HEK293 (cell line): Measurements from ENCODE around the gene DENND4B.

ENCODE experiments used
- CTCF ChIA-PET: fragments of 350-600 bp; formaldehyde crosslinking; extraction: SDS; loops from one replicate; lab custom pipeline; 2021; ENCODE audit warnings: antibody characterized with exemption; lab: Yijun Ruan, JAX
- POLR2A ChIA-PET: fragments of 300-600 bp; formaldehyde crosslinking; extraction: SDS; loops from one replicate; lab custom pipeline; 2020; ENCODE audit warnings: antibody characterized with exemption, inconsistent platforms; lab: Yijun Ruan, JAX
- H3K27ac ChIP-seq: fragments of 200-500 bp; sonication (Bioruptor generic); 2 replicates; pipeline ENCODE4 v1.5.1; 2014; ENCODE audit warnings: low read depth, low read length, control low read depth, inconsistent platforms; ENCODE audit errors: extremely low read depth
- H3K36me3 ChIP-seq, 2 experiments: fragments of 200-500 bp in 1 of 2; sonication (Bioruptor generic) in 1 of 2; 1 replicate in 1 of 2; 2 replicates in 1 of 2; pipeline ENCODE4 v1.5.1; 2014 to 2017; ENCODE audit warnings: inconsistent platforms in 2 of 2, low read length in 2 of 2; ENCODE audit not compliant: control insufficient read depth in 2 of 2, insufficient read depth in 1 of 2
- H3K4me1 ChIP-seq: fragments of 200-500 bp; sonication (Bioruptor generic); 2 replicates; pipeline ENCODE4 v1.5.1; 2014; ENCODE audit warnings: mild to moderate bottlenecking, low read length, inconsistent platforms; ENCODE audit not compliant: control insufficient read depth, insufficient read depth
- H3K4me3 ChIP-seq: 2 replicates; pipeline ENCODE4 v1.5.1; 2011; ENCODE audit warnings: low read depth, mild to moderate bottlenecking, control low read depth, low read length, moderate library complexity
- H3K9me3 ChIP-seq: fragments of 200-500 bp; sonication (Bioruptor generic); 2 replicates; pipeline ENCODE4 v1.5.1; 2014; ENCODE audit warnings: low read depth, low read length, inconsistent platforms; ENCODE audit not compliant: control insufficient read depth, insufficient read depth
- GLI4 ChIP-seq: fragments of 450-650 bp; formaldehyde crosslinking; IDR thresholded peaks from 2 replicates; pipeline ENCODE4 v1.5.1; 2016; ENCODE audit warnings: missing biosample characterization, missing genetic modification characterization
- GLIS2 ChIP-seq: fragments of 450-650 bp; formaldehyde crosslinking; IDR thresholded peaks from 2 replicates; pipeline ENCODE4 v1.5.1; 2016; ENCODE audit warnings: missing biosample characterization, missing genetic modification characterization
- OSR2 ChIP-seq: fragments of 450-650 bp; formaldehyde crosslinking; IDR thresholded peaks from 2 replicates; pipeline ENCODE4 v1.5.1; 2016; ENCODE audit warnings: missing biosample characterization, missing genetic modification characterization
- SALL2 ChIP-seq: fragments of 450-650 bp; formaldehyde crosslinking; IDR thresholded peaks from 2 replicates; pipeline ENCODE4 v1.5.0; 2017; ENCODE audit warnings: missing biosample characterization, mild to moderate bottlenecking, missing genetic modification characterization, borderline replicate concordance
- SCRT2 ChIP-seq: fragments of 450-650 bp; formaldehyde crosslinking; IDR thresholded peaks from 2 replicates; pipeline ENCODE4 v1.5.1; 2016; ENCODE audit warnings: missing biosample characterization, missing genetic modification characterization
- TRIM28 ChIP-seq: IDR thresholded peaks from 2 replicates; pipeline ENCODE4 v1.6.1; 2011; ENCODE audit warnings: low read length, control low read depth, borderline replicate concordance
- ZNF223 ChIP-seq: fragments of 450-650 bp; formaldehyde crosslinking; IDR thresholded peaks from 2 replicates; pipeline ENCODE4 v1.5.1; 2016; ENCODE audit warnings: missing biosample characterization, missing genetic modification characterization
- ZNF335 ChIP-seq: fragments of 450-650 bp; formaldehyde crosslinking; conservative IDR thresholded peaks from 2 replicates; pipeline ENCODE4 v1.5.1; 2016; ENCODE audit warnings: missing biosample characterization, missing genetic modification characterization
- ZNF341 ChIP-seq: fragments of 450-650 bp; formaldehyde crosslinking; IDR thresholded peaks from 2 replicates; pipeline ENCODE4; 2016; ENCODE audit warnings: low read depth, missing biosample characterization, missing genetic modification characterization
- ZNF366 ChIP-seq: fragments of 450-650 bp; formaldehyde crosslinking; conservative IDR thresholded peaks from 2 replicates; pipeline ENCODE4 v1.5.1; 2016; ENCODE audit warnings: missing biosample characterization, missing genetic modification characterization
- ZNF48 ChIP-seq: fragments of 450-650 bp; formaldehyde crosslinking; IDR thresholded peaks from 2 replicates; pipeline ENCODE4 v1.5.1; 2016; ENCODE audit warnings: missing biosample characterization, missing genetic modification characterization
- ZNF549 ChIP-seq: fragments of 450-650 bp; IDR thresholded peaks from 2 replicates; pipeline ENCODE4 v1.5.1; 2018; ENCODE audit warnings: missing biosample characterization, missing genetic modification characterization, mild to moderate bottlenecking, inconsistent platforms, moderate library complexity
- ZNF660 ChIP-seq: fragments of 450-650 bp; IDR thresholded peaks from 2 replicates; pipeline ENCODE4 v1.5.1; 2018; ENCODE audit warnings: missing biosample characterization, mild to moderate bottlenecking, missing genetic modification characterization
- ZNF670 ChIP-seq: fragments of 450-650 bp; formaldehyde crosslinking; IDR thresholded peaks from 2 replicates; pipeline ENCODE4 v1.5.1; 2016; ENCODE audit warnings: missing biosample characterization, missing genetic modification characterization, low read depth
- ZNF76 ChIP-seq: fragments of 450-650 bp; formaldehyde crosslinking; IDR thresholded peaks from 2 replicates; pipeline ENCODE4; 2016; ENCODE audit warnings: low read depth, missing biosample characterization, missing genetic modification characterization, borderline replicate concordance
- TF ChIP-seq, protein P1 (sequence below): fragments of 450-650 bp; formaldehyde crosslinking; IDR thresholded peaks from 2 replicates; pipeline ENCODE4 v1.5.1; 2016; ENCODE audit warnings: missing biosample characterization, missing genetic modification characterization
- TF ChIP-seq, protein P2 (sequence below): fragments of 450-650 bp; formaldehyde crosslinking; IDR thresholded peaks from 2 replicates; pipeline ENCODE4 v1.5.1; 2016; ENCODE audit warnings: missing biosample characterization, missing genetic modification characterization
- TF ChIP-seq, protein P3 (sequence below): fragments of 450-650 bp; formaldehyde crosslinking; IDR thresholded peaks from 2 replicates; pipeline ENCODE4 v1.5.1; 2016; ENCODE audit warnings: missing biosample characterization, missing genetic modification characterization
- TF ChIP-seq, protein P4 (sequence below): sonication (generic); formaldehyde crosslinking; IDR thresholded peaks from 2 replicates; pipeline ENCODE4 v1.8.1; 2022; ENCODE audit warnings: mild to moderate bottlenecking, moderate library complexity, missing genetic modification reagents
- TF ChIP-seq, protein P5 (sequence below): fragments of 450-650 bp; formaldehyde crosslinking; conservative IDR thresholded peaks from 2 replicates; pipeline ENCODE4 v1.5.1; 2016; ENCODE audit warnings: low read depth, missing biosample characterization, missing genetic modification characterization

DENND4B gene

DNA sequence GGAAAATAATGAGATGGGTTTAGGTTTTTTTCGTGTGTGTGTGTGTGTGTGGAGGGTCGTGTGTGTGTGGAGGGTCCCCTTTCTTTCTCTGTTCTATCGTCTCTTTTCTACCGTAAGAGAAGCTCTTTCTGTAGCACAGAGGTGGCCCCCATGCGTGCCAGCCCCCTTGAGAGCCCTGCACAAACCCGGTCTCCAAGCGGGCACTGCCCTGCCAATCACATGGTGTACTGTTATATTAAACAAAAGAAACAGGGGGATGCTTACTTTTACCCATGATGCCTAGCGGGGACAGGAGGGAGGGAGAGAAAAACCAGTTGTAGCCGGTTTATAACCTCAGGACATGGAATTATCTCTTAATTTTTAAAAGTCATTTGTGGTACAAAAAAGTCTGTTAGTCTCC, 64.8 kb downstream of the DENND4B start:
- TF ChIP-seq ZNF335 = 0 out of 2 replicates have a peak, but pooled peaks have one; percentile 12
- TF ChIP-seq GLI4 (tag by site-specific recombination) = 0 out of 2 replicates have a peak, but pooled peaks have one; percentile 26
- TF ChIP-seq ZNF76 (tag by site-specific recombination) = peak; percentile 70; the same call in 1 of the 2 replicates
- TF ChIP-seq ZNF366 = peak; percentile 29; the same call in 1 of the 2 replicates
- TF ChIP-seq, protein P1, sequence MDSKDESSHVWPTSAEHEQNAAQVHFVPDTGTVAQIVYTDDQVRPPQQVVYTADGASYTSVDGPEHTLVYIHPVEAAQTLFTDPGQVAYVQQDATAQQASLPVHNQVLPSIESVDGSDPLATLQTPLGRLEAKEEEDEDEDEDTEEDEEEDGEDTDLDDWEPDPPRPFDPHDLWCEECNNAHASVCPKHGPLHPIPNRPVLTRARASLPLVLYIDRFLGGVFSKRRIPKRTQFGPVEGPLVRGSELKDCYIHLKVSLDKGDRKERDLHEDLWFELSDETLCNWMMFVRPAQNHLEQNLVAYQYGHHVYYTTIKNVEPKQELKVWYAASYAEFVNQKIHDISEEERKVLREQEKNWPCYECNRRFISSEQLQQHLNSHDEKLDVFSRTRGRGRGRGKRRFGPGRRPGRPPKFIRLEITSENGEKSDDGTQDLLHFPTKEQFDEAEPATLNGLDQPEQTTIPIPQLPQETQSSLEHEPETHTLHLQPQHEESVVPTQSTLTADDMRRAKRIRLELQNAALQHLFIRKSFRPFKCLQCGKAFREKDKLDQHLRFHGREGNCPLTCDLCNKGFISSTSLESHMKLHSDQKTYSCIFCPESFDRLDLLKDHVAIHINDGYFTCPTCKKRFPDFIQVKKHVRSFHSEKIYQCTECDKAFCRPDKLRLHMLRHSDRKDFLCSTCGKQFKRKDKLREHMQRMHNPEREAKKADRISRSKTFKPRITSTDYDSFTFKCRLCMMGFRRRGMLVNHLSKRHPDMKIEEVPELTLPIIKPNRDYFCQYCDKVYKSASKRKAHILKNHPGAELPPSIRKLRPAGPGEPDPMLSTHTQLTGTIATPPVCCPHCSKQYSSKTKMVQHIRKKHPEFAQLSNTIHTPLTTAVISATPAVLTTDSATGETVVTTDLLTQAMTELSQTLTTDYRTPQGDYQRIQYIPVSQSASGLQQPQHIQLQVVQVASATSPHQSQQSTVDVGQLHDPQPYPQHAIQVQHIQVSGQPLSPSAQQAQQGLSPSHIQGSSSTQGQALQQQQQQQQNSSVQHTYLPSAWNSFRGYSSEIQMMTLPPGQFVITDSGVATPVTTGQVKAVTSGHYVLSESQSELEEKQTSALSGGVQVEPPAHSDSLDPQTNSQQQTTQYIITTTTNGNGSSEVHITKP = peak; percentile 41
- no peak for TF ChIP-seq ZNF549 (tag by site-specific recombination)
- TF ChIP-seq, protein P2, sequence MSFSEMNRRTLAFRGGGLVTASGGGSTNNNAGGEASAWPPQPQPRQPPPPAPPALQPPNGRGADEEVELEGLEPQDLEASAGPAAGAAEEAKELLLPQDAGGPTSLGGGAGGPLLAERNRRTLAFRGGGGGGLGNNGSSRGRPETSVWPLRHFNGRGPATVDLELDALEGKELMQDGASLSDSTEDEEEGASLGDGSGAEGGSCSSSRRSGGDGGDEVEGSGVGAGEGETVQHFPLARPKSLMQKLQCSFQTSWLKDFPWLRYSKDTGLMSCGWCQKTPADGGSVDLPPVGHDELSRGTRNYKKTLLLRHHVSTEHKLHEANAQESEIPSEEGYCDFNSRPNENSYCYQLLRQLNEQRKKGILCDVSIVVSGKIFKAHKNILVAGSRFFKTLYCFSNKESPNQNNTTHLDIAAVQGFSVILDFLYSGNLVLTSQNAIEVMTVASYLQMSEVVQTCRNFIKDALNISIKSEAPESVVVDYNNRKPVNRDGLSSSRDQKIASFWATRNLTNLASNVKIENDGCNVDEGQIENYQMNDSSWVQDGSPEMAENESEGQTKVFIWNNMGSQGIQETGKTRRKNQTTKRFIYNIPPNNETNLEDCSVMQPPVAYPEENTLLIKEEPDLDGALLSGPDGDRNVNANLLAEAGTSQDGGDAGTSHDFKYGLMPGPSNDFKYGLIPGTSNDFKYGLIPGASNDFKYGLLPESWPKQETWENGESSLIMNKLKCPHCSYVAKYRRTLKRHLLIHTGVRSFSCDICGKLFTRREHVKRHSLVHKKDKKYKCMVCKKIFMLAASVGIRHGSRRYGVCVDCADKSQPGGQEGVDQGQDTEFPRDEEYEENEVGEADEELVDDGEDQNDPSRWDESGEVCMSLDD (tag by site-specific recombination) = no peak
- peak; percentile 67 for TF ChIP-seq GLIS2 (tag by site-specific recombination)
- TF ChIP-seq, protein P3, sequence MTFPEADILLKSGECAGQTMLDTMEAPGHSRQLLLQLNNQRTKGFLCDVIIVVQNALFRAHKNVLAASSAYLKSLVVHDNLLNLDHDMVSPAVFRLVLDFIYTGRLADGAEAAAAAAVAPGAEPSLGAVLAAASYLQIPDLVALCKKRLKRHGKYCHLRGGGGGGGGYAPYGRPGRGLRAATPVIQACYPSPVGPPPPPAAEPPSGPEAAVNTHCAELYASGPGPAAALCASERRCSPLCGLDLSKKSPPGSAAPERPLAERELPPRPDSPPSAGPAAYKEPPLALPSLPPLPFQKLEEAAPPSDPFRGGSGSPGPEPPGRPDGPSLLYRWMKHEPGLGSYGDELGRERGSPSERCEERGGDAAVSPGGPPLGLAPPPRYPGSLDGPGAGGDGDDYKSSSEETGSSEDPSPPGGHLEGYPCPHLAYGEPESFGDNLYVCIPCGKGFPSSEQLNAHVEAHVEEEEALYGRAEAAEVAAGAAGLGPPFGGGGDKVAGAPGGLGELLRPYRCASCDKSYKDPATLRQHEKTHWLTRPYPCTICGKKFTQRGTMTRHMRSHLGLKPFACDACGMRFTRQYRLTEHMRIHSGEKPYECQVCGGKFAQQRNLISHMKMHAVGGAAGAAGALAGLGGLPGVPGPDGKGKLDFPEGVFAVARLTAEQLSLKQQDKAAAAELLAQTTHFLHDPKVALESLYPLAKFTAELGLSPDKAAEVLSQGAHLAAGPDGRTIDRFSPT (tag by site-specific recombination) = peak; percentile 77

DNA sequence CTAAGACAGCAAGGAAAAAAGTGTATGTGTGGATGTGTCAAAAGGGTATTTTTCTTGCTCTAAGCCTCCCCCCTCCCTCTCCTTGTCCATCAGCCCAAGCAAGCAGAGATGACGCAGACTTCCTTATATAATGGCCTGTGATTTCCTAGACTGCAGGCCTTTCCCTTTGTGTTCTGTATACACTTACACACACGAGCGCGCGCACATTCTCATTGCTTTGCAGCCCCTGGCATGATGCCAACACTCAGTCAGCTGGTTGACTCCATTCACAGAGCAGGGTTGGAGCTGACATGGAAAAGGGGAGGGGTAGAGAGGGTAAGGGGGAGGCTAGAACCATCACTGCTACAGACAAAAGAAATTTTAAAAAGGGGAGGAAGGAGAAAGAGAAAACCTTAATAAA, 65.6 kb downstream of the DENND4B start:
- Histone ChIP-seq H3K4me1 (peaks cover 13% of the 10 kb centered on the region; the same call in 1 of the 2 replicates), H3K36me3 (no peaks in the 10 kb centered on the region), H3K27ac (peak overlapping the region; percentile 29; the same call in 1 of the 2 replicates), H3K4me3 (peak overlapping the region; percentile 12; the same call in 1 of the 2 replicates), H3K9me3 (no peaks in the 10 kb centered on the region)
- ChIA-PET CTCF (interaction anchor here (1.1 to 1.6 kb wide), 2 partner anchors 43 to 84 kb away, joined by 4 to 5 read pairs; no protein-coding TSS in a partner anchor), POLR2A (interaction anchor here (0.9 to 1.5 kb wide), 3 partner anchors 13 to 86 kb away, joined by 3 to 8 read pairs (median 6); partner anchors contain the start of gene CREB3L4)
- TF ChIP-seq OSR2 (tag by site-specific recombination) (peak; percentile 53; the same call in 1 of the 2 replicates), ZNF366 (peak; percentile 92), TRIM28 (peak; percentile 82; the same call in 1 of the 2 replicates), ZNF660 (tag by site-specific recombination) (peak; percentile 100), ZNF48 (no peak), ZNF341 (tag by site-specific recombination) (no peak), ZNF670 (tag by site-specific recombination) (no peak), SCRT2 (tag by site-specific recombination) (0 out of 2 replicates have a peak, but pooled peaks have one; percentile 18), ZNF223 (tag by site-specific recombination) (no peak), SALL2 (tag by site-specific recombination) (no peak; the same call in 1 of the 2 replicates), GLI4 (tag by site-specific recombination) (no peak)
- TF ChIP-seq, protein P4, sequence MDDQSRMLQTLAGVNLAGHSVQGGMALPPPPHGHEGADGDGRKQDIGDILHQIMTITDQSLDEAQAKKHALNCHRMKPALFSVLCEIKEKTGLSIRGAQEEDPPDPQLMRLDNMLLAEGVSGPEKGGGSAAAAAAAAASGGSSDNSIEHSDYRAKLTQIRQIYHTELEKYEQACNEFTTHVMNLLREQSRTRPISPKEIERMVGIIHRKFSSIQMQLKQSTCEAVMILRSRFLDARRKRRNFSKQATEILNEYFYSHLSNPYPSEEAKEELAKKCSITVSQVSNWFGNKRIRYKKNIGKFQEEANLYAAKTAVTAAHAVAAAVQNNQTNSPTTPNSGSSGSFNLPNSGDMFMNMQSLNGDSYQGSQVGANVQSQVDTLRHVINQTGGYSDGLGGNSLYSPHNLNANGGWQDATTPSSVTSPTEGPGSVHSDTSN (CRISPR knock-in tag) = no peak
- TF ChIP-seq, protein P5, sequence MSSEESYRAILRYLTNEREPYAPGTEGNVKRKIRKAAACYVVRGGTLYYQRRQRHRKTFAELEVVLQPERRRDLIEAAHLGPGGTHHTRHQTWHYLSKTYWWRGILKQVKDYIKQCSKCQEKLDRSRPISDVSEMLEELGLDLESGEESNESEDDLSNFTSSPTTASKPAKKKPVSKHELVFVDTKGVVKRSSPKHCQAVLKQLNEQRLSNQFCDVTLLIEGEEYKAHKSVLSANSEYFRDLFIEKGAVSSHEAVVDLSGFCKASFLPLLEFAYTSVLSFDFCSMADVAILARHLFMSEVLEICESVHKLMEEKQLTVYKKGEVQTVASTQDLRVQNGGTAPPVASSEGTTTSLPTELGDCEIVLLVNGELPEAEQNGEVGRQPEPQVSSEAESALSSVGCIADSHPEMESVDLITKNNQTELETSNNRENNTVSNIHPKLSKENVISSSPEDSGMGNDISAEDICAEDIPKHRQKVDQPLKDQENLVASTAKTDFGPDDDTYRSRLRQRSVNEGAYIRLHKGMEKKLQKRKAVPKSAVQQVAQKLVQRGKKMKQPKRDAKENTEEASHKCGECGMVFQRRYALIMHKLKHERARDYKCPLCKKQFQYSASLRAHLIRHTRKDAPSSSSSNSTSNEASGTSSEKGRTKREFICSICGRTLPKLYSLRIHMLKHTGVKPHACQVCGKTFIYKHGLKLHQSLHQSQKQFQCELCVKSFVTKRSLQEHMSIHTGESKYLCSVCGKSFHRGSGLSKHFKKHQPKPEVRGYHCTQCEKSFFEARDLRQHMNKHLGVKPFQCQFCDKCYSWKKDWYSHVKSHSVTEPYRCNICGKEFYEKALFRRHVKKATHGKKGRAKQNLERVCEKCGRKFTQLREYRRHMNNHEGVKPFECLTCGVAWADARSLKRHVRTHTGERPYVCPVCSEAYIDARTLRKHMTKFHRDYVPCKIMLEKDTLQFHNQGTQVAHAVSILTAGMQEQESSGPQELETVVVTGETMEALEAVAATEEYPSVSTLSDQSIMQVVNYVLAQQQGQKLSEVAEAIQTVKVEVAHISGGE (tag by site-specific recombination) = no peak

More for the DNA sequence above, 64.8 kb downstream of the DENND4B start:
- CTCF ChIA-PET = interaction anchor here (0.6 to 1.6 kb wide), 2 partner anchors 39 to 85 kb away, joined by 3 to 5 read pairs; no protein-coding TSS in a partner anchor
- Histone ChIP-seq H3K4me3 (peak overlapping the region; percentile 12), H3K9me3 (no peaks in the 10 kb centered on the region), H3K27ac (peak overlapping the region; percentile 29; the same call in 1 of the 2 replicates), H3K4me1 (peaks cover 13% of the 10 kb centered on the region; the same call in 1 of the 2 replicates), H3K36me3 (no peaks in the 10 kb centered on the region; a peak in 1 of 3 replicates)
- POLR2A ChIA-PET = interaction anchor here (1.1 to 1.5 kb wide), 3 partner anchors 12 to 96 kb away, joined by 3 to 6 read pairs (median 4); partner anchors contain the start of genes CREB3L4 and JTB
